ENCODE results near the gene TMEM69. TPM values are rescaled to one million over a fixed set of nuclear protein-coding genes. Genes with fewer than 3 reads are reported as not detected.
"Not testable (repeated sequence)": the region's sequence is repeated elsewhere in the genome, so short reads cannot be mapped to it uniquely, and the experiment has no call there.

Gene TMEM69
- total RNA-seq, 1 donor from 2014 or later, result 9.3 TPM

GRCh38 chr1:45730780-45731319, 42.9 kb downstream of the TMEM69 start:
- no peak for DNase-seq (ENCODE audit: low read depth in 2 of 2)

DNA sequence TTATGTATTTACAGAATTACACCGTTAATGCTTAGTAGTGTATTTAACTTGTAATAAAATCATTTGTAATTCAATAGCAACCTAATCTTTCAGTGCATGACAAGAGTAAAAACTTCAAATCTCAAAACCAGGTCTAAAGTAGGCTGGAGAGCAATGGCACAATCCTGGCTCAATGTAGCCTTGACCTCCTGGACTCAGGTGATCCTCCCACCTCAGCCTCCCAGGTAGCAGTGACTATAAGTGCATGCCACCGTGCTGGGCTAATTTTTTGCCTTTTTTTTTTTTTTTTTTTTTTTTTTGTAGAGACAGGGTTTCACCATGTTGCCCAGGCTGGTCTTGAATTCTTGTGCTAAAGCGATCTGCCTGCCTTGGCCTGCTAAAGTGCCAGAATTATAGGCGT, 51.2 kb downstream of the TMEM69 start:
- DNase-seq (ENCODE audit: low read depth in 2 of 2), result no peak

GRCh38 chr1:45739641-45740156, 51.7 kb downstream of the TMEM69 start:
- not testable (repeated sequence) for DNase-seq (ENCODE audit: low read depth in 2 of 2)

Other genes starting within 250 kb of the TMEM69 start
- 3.3 and 4.6 TPM in 2 replicates for gene TESK2, start 197.0 kb upstream of the TMEM69 start, total RNA-seq
- 0.44 and 0.60 TPM in 2 replicates for gene CCDC163, start 188.1 kb upstream of the TMEM69 start, total RNA-seq
- gene MMACHC, start 187.9 kb upstream of the TMEM69 start, total RNA-seq, result 1.3 and 1.4 TPM in 2 replicates
- 759 and 904 TPM in 2 replicates for gene PRDX1, start 166.3 kb upstream of the TMEM69 start, total RNA-seq
- 189 and 290 TPM in 2 replicates for gene AKR1A1, start 137.4 kb upstream of the TMEM69 start, total RNA-seq
- 55.6 and 67.8 TPM in 2 replicates for gene NASP, start 104.1 kb upstream of the TMEM69 start, total RNA-seq
- gene CCDC17, start 64.1 kb upstream of the TMEM69 start, total RNA-seq, result 0.22 and 0.60 TPM in 2 replicates
- gene GPBP1L1, start 1.6 kb upstream of the TMEM69 start, total RNA-seq, result 61.0 and 93.5 TPM in 2 replicates
- gene IPP, start 62.5 kb downstream of the TMEM69 start, total RNA-seq, result 3.7 and 4.4 TPM in 2 replicates
- gene MAST2, start 115.4 kb downstream of the TMEM69 start, total RNA-seq, result 8.5 and 8.7 TPM in 2 replicates

Data from lung microvascular endothelial cell (primary cell).